Retinal pigment epithelial cell (primary cell): ENCODE results near the gene HIVEP1.
A peak's percentile ranks its signal among the peaks of the same experiment; 100 is the strongest.

Experiments
- DNase-seq: peaks from one replicate; pipeline ENCODE4 v3.0.0-alpha.2; 2010; ENCODE audit warnings: low read depth
- H3K4me3 ChIP-seq: 2 replicates; pipeline ENCODE4 v1.5.1; 2011; ENCODE audit warnings: mild to moderate bottlenecking, low read length, control low read depth, moderate library complexity
- CTCF ChIP-seq: conservative IDR thresholded peaks from 2 replicates; pipeline ENCODE4 v1.5.1; 2011; ENCODE audit warnings: low read depth, low read length, control low read depth, inconsistent platforms

Gene HIVEP1

GRCh38 chr6:12137480-12137879 is 125.4 kb downstream of the HIVEP1 start:
- no peak for DNase-seq
- no peak overlapping the region for H3K4me3 ChIP-seq
- no peak for TF ChIP-seq CTCF

DNA sequence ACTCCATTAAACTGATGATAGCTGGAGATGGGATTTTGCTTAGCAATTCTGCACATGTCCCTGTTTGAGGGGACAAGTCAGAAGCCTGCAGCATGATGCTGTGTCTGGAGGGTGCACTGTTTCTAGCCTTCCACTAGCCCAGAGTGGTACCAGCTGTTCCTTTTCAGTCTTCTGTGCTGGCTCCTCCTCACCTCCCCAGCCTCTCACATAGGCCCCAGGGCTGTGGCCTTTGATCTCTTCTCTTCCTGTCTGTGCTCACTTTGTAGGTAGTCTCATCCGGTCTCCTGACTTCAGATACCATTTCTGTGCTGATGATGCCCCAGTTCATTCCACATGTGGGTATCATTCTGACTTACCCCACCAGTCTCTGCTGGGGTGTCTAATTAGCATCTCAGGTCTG is 126.3 kb downstream of the HIVEP1 start:
- no peak for DNase-seq
- TF ChIP-seq CTCF: no peak
- H3K4me3 ChIP-seq: no peak overlapping the region

DNA sequence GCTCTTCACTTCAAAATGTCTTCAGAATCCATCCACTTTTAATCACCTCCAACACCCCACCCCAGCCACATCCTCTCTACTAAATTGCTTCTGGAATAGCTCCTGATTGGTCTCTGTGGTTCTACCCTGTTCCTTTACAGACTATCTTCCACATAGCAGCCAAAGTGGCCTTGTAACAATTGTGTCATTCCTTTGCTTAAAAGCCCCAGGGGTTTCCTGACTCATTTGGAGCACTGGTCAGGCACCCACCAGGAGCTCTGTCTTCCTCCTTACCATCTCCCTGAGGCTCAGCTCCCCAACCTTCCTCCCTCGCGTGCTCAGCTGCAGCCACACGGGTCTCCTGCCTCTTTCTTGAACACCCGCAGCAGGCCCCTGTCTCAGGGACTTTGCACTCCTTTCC is 126.8 kb downstream of the HIVEP1 start:
- DNase-seq: no peak
- TF ChIP-seq CTCF: no peak
- H3K4me3 ChIP-seq: no peak overlapping the region

DNA sequence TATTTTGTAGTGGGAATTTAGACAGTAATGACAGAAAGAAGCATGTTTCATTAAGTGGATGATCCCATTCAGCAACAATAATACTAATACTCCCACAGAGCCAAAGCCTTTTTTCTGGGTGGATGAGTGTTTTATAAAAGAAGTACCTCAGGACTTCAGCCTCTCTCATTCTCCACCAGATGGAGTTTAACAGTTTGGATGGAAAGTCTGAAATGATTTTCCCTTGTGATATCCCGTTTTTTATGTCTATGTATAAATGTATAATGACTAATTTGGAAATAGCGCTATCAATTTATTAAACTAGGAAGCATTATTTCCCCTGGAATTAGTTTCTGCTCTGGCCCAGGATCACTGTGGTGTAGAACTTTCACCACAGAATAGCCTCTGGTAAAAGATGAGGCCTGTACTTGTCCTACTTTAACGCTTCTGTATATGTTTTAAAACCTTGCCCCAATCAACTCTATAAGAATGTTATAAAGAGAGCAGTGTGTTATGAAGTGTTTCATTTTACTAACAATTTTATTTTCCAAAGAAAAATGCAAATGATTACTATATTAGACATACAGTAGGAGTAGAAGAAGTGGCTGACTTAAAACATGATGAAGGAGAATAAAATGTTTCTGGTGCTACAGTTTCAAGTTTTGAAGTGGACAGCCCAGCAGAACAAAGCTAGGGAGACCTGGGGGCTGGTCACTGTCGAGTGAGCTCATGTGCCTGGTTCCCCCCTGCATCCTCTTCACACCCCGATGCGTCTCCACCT is 135.6 kb downstream of the HIVEP1 start:
- no peak overlapping the region for H3K4me3 ChIP-seq
- DNase-seq: no peak
- TF ChIP-seq CTCF: peak; percentile 37

DNA sequence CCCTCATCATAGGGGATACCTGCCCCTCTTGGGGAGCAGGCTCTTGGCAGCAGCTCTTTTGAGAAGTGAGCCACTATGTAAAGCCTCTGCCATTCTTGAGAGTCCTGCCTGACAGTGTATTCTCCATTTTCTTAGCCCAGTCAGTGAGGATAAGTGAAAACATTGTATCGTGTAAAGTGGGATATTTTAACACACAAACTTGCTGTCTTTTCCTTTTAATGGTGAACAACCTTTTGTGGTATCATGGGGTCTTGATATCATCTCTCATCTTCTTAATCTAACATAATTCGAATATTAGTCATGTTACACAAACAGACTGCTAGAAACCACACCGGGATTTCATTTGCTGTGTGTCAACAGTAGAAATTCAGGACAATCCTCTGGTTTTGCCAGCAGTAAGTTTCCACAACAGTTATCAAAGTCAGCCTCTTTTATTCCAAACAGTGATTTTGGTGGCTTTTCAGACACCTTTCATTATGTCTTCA is 136.2 kb downstream of the HIVEP1 start:
- no peak for TF ChIP-seq CTCF
- no peak for DNase-seq
- no peak overlapping the region for H3K4me3 ChIP-seq

- no peak for TF ChIP-seq CTCF
- DNase-seq: no peak
- H3K4me3 ChIP-seq: no peak overlapping the region
Observed at GRCh38 chr6:12148841-12149240, 136.7 kb downstream of the HIVEP1 start.

DNA sequence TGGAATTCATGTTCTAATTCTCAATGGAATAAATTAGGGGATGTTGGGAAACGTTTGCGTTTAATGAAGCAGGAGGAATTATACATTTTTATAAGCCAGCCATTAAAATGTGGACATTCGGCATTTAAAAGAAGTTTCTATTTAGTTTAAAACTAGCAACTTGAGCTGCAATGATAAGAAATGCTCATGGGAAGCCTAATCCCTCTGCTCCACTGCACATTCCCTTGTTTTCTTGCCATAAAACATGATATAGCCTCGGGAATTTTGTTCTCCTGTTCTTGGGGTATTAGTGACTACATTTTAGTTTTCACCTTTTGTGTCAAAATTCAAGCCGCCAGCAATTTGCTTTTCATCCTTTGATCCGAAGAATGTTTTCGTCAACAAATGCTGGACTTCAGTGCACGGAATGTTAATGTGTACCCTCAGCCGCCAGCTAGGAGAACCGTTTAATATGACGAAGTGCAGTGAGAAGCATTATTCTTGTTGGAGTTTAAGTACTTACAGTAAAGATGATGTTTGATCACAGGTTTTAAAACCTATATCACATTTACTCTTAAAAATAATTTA is 137.9 kb downstream of the HIVEP1 start:
- no peak overlapping the region for H3K4me3 ChIP-seq
- DNase-seq: no peak
- no peak for TF ChIP-seq CTCF
